ENCODE results near the gene YEATS2.
"Not testable (repeated sequence)": the region's sequence is repeated elsewhere in the genome, so short reads cannot be mapped to it uniquely, and the experiment has no call there.

The YEATS2 gene

DNA sequence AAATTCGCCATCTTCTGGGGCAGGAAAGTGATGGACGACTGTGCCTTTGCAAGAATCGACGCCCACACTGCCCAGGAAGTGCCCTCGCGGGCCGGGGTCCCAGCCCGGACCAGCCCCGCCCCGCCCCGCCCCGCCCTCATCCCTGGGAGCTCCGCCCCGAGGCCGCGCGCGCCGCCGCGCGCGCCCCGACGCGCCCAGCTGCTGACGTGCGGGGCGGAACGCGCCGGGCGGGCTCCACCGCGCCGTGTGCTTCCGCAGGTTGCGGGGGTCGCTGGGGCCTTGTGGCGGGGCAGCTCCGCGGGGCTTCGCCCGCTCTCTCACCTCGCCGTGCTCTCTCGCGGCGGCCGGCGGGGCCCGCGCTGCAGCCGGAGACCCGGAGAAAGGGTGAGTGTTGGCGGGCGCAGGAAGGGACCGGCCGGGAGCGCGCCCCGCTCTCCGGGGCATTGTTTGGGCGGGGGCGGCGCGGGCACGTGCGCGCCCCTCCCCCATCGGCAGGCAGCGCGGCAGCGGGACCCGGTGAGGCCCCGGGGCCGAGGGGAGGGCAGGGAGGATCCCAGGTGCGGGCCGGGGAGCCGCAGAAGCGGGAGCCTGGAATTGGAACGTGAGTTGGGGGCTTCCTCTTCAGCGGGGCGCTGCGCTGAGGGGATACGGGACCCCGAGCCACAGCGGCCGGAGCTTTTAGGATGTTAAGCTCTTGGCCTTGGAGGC is at the start of gene YEATS2:
YEATS2 (plus strand) TSS at position 188 of the 708 bp plus-strand sequence. CDS start 17,366 bp downstream, outside the sequence.
- DNase-seq = peak; percentile 78 to 80

DNA sequence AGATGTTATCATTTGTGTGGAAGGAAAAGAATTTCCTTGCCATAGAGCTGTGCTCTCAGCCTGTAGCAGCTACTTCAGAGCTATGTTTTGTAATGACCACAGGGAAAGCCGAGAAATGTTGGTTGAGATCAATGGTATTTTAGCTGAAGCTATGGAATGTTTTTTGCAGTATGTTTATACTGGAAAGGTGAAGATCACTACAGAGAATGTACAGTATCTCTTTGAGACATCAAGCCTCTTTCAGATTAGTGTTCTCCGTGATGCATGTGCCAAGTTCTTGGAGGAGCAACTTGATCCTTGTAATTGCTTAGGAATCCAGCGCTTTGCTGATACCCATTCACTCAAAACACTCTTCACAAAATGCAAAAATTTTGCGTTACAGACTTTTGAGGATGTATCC is 47.0 kb upstream of the YEATS2 start:
- DNase-seq = no peak

DNA sequence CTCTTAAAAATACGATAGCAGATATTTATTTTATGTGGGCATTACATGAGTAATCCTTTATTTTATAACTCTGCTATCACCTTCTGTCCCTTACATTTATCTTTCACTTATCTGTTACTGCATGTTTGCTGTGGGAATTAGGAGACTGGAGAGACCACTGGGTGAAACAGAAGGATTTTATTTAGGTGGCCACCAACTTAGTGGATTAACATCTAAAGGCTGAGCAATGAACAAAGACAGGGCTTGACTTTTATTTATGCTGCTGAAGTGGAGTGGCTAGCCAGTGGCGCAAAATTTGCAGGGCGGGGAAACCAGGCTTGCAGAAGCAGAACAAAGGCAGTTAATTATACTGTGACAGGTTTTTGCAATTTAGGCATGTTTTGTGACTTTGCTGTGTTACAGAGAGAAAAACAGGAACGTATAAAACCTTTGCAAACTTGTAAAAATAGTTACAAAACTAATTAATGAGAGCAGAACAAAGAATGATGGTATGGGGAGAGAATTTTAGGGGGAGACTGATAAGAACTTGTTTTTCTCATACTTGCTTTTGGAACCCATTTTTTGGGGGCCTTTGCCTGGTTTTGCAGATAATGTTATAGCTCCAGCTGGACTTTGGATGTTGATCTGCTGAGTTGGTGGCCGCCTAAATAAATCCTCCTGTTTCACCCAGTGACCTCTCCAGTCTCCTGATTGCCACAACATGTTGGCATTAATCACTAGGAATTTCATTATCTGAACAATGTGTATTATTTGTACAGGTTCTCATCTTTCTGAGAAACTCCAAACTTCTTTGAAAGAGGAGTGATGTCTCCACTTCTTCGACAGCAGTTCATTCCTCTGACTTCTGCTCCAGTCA is 44.2 kb upstream of the YEATS2 start:
- DNase-seq = no peak

DNA sequence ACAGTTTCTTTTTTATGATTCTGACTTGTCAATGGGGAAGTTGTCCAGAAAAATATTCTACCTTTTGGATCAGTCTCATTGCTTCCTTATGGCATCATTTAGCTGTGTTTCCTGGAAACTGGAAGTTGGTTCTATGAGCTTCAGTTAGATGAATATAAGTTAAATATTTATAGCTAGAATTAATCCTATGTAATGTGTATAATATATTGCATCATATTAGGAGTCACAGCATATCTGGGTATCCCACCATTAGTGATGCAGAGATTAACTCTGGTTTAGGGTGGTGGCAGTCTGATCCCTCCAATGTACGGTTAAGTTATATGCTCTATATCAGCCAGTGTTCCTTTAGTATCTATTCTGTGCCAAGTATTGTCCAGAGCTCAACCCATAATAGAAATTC is 42.9 kb upstream of the YEATS2 start:
- no peak for DNase-seq

DNA sequence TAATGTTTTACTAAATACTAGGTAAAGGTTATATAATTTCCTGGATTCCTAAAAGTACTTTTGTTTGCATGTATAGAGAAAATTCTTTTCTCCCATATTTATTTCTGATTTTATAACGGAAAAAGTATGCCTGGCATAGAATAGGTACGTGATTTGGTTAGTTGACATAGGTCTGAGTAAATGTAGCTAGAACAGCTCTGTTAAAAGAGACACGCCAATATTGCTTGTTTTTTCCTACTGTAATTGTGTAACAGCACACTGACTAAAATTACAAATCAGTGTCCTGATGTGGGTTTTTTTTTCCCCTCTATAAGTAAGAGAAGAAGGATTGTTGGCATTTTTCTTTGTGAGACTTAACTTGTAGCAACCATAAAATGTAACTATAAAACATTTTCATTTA is 35.5 kb upstream of the YEATS2 start:
- no peak for DNase-seq

DNA sequence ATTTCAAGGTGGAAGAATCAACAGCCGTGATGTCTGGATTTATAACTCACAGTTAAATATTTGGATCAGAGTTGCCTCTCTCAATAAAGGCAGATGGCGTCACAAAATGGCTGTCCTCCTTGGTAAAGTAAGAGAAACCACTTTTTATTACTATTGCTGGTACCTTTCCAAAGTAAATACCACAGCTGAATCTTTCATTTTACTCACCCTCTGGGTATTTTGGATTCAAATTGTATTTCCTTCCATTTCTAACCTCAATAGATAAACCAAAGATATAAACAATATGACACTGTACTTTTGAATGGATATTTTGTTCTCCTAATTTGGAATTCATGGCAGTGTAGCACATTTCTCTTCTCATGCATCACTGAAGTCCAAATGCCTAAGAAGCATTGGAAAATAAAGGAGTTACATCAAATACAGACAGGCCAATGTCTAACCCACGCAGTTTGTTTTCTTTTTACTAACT is 32.6 kb upstream of the YEATS2 start:
- no peak for DNase-seq

DNA sequence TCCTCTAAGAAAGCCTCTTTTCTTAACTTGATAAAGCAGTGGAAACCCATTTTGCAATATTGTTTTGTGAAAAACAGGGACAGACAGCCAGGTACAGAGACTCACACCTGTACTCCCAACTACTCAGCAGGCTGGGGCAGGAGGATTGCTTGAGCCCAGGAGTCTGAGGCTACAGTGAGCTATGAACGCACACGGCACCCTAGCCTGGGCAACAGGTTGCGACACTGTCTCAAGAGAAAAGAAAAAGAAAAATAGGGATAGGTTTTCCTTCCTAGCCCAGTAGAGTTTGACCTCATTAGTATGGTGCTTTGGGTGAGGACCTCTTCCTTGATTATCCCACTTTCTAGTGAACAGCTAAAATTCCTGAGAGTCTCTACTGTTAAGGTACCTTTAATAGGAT is 17.5 kb upstream of the YEATS2 start:
- DNase-seq = no peak

DNA sequence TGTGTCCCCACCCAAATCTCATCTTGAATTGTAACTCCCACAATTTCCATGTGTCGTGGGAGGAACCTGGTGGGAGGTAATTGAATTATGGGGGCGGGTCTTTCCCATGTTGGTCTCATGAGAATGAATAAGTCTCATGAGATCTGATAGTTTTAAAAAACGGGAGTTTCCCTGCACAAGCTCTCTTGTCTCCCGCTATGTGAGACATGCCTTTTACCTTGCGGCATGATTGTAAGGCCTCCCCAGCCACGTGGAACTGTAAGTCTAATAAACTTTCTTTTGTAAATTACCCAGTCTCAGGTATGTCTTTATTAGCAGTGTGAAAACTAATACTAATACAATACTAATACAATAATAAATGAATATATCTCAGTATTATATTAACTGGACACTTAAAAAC is 9.9 kb upstream of the YEATS2 start:
- no peak for DNase-seq

DNA sequence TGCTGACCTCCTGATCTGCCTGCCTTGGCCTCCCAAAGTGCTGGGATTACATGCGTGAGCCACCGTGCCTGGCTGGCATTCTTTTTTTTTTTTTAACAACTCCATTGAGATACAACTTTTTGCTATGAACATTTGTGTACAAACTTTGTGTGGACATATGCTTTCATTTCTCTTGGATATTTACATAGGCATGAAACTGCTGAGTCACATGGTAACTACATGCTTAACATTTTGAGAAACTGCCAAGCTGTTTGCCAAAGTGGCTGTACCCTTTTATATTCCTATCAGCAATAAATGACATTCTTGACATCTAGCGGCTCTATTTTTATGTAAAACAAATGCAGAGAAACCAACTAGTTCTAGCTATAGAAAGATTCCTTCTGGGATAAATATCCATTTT is 8.7 kb upstream of the YEATS2 start:
- DNase-seq = no peak

DNA sequence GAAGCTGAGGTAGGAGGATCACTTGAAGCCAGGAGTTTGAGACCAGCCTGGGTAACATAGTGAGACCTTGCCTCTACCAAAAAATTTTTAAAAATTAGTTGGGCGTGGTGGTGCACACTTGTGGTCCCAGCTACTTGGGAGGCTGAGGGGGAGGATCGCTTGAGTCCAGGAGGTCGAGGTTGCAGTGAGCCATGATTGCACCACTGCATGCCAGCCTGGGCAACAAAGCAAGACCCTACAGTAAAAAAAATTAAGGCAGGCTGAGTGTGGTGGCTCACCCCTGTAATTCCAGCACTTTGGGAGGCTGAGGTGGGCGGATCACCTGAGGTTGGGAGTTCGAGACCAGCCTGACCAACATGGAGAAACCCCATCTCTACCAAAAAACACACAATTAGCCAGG is 8.0 kb upstream of the YEATS2 start:
- DNase-seq = not testable (repeated sequence)

DNA sequence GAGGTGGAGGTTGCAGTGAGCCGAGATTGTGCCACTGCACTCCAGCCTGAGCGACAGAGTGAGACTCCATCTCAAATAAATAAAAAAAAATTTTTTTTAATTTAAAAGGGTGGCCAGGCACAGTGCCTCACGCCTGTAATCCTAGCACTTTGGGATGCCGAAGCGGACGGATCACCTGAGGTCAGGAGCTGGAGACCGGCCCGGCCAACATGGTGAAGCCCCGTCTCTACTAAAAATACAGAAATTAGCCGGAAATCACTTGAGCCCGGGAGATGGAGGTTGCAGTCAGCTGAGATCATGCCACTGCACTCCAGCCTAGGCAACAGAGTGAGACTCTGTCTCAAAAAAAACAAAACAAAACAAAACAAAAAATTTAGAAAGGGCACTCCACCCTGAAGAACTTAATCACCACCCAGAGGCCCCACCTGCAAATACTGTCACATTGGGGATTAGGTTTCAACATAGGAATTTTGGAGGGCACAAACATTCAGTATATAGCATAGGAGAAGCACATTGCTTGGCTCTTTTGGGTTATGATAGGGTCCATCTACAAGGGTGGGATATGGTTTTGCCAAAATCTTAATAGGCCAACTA is 7.1 kb upstream of the YEATS2 start:
- DNase-seq = no peak

DNA sequence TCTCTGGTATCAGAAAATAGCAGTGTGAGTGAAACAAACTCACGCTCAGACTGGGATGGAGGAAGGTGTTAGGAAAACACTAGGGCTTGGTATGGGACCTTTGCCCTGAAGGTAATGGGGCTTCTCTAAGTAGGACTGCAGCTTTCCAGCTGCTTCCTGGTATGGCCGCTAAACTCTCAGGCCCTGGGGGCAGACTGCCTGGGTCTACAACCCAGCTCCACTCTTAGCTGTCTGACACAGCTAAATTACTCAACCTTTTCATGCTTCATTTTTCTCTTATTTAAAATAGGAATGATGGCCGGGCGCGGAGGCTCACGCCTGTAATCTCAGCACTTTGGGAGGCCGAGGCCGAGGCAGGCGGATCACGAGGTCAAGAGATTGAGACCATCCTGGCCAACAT is 5.2 kb upstream of the YEATS2 start:
- DNase-seq = no peak

DNA sequence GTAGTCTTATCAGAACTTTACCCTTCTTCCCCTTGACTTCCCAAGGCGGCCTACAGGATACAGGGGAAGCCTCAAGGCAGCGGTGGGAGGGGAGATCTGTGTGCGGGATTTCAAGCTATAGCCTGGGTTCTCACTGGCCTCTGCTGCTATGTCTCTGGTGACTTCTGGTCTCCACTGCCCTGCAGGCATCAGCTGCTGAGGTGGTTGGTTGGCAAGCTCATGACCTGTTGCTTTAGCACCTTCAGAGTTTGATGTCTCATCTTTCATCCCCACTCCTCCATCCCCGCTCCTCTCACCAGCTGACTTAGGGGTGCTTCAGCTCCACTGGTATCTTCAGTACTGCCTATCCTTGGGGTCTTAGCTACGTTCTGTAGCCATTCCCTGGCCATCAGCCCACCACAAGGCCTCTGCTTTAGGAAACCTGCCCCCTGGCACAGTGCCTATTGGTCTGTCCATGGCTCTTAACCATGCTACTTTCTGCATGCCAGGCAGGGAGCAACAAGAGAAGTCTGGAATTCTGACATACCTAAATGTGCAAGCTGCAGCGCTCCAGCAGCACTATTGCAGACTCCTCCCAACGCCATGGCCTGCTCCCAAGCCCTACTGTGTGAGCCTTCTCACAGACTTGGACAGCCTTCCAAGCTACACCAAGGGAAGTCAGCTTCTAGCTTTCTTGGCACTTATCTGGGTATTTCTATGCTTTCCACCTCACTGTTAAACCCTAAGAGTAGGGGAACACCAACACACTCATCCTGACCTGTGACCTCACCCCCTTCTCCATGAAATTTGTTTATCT is 1.8 kb upstream of the YEATS2 start:
- no peak for DNase-seq

DNA sequence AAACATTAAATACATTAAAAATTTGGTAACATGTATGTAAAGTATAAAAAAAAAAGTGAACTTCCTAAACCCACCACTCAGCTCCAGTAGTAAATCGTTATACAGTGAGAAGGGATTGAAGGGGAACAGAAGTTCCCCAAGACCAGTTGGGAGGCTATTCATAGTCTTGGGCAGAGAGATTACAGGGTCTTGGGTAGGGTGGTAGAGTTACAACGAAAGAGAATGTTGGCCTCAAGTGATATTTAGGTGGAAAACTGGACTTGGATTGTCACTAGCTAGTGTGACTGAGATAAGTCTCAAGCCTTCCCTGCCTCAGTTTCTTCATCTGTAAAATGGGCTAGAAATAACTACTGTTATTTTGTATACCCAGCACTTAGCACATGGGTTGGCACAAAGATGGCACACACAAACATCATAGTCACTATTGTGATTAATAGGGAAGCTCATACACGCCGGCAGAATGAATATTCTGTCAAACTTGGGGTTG is 431 bp upstream of the YEATS2 start:
- DNase-seq = no peak

DNA sequence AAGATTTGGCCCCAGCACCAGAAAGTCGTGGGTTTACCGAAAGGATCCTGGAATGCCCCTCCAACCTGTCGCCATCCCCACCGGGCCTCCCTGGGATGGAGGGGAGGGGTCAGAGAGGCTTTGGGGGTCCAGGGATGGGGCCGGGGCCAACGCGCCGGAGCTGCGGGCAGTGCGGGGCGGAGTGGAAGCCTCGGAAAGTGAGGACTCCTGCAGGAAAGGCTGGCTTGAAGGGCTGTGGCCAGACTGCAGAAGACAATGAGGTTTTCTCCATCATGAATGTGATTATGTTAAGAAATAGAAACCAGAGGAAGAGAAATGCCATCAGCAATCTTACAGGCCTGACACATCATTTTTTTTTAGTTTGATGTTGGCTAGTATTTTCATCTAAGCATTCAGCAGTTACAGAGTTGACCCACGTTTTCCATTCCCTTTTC is 738 bp downstream of the YEATS2 start:
- DNase-seq = peak; percentile 40 to 42

DNA sequence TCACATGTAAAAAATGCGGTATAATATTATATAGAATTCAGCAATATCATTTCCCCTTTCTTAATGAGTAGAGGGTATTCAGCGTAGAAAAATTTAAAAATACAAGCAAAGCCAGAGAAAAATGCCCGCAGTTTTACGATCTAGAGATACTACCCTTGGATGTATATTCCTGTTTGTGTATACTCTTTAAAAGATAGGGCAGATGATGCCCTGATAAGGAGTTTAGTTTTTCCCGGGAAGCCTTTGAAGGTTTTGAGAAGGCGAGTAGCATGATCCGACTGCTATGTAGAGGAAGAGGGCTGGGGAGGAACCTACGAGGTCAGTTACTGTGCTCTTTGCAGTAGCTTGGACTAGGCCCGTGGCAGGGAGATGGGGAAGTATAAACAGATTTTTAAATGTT is 1.2 kb downstream of the YEATS2 start:
- no peak for DNase-seq

DNA sequence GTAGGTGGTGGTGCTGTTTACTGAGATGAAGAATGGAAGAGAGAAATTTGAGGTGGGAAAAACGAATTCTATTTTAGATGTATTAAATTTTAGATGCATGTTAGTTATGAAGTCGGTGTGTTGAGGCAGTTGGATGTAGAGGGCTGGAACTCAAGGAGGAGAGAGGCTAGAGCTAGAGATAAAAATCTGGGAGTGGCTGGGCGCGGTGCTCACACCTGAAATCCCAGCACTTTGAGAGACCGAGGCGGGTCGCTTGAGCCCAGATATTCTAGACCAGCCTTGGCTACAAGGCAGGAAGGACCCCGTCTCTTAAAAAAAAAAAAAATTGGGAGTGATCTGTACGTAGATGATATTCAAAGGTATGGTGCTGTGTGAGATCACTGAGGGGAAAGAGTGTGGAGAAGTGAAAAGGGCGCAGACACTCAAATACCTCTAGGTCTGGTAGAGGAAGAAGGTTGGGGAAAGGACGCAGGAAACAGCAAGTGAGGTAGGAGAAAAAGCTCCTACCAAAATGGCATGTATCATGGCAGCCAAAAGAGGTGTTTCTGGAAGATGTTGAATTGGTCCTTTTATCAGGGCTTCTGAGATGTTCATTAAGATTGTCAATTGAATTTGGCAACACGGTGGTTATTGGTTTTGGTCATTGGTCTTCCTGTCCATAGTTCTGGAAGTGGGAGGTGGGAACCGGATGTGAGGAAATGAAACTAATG is 1.8 kb downstream of the YEATS2 start:
- DNase-seq = no peak

DNA sequence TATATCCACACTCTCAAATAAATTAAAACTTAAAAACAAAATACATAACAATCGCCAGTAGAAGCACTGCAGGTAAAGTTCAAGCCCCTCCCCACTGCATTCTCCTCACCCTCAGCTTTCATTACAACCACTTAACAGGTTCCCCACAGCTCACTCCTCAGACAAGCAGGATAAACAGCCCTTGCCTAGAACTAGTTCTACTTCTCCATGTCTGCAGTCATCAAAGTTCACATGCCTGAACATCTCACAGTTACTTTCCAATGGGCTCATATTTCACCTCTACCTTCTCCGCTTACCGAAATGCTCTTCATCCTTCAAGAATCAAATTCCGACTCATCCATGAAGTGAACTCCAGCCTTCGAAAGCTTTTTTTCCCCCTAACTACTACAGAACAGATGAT is 4.1 kb downstream of the YEATS2 start:
- no peak for DNase-seq

DNA sequence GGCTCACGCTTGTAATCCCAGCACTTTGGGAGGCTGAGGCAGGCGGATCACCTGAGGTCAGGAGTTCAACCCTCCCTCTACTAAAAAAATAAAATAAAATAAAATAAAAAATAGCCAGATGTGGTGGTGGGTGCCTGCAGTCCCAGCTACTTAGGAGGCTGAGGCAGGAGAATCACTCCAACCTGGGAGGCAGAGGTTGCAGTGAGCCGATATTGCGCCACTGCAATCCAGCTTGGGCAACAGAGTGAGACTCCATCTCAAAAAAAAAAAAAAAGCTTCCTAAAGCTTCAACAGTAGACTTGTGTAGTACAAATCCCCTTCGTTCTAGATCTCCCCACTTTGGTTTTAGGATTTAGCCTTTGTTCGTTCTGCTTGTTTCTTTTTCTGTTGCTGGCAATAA is 6.3 kb downstream of the YEATS2 start:
- DNase-seq = not testable (repeated sequence)

DNA sequence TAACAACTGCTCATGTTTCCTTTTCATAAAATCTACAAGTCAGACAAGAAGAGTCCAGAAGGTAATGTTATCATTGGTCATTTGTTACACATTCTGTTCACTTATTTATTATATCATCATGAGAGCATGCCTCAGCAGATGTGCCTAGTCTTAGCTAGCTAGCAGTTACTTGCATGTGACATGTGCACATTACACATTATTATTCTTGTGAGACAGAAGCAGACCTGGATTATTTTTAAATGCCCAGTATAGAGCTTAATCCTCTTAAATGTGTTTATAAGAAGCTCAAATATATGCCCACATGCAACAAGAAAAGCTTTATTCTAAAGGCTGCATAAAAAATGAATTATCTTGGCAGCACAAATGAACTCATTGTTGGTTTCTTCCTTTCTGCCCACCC is 12.6 kb downstream of the YEATS2 start:
- DNase-seq = no peak

DNA sequence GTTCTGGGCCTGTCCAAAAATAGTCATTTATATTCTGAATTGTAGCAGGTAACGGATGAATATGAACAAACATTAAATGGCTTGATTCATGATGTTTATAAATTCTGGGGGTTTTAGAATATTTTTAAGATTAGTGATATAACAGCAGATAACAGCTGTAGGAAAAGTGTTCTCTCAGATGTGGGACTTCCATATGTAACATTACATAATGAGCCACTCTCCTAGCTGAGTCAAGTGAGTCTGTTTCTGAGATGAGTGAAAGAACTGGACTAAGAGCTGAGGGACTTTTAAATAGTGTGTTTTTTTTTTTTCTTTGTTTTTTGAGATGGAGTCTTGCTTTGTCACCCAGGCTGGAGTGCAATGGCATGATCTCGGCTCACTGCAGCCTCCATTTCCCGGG is 13.9 kb downstream of the YEATS2 start:
- no peak for DNase-seq

DNA sequence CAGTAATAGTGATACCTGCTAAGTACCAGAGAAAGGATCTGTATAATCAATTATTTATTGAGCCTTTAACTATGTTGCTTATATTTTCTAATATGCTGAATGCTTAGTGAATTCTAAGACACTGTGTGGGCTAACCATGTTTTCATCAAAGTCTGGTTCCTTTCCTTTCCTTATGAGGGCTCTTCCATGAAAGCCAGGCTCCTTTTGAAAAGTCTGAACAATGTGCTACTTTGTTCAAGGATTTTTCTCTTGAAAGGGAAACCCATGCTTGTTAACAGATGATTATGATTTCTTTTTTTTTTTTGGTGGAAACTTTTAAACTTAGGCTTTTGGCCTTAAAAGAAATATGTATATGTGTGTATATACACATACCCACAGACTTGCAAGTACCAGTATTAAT is 17.0 kb downstream of the YEATS2 start:
- DNase-seq = no peak
